Measurements from ENCODE around the gene PSMA6. TPM values are rescaled to one million over a fixed set of nuclear protein-coding genes. Genes with fewer than 3 reads are reported as not detected.
A peak's percentile ranks its signal among the peaks of the same experiment; 100 is the strongest.

PSMA6 gene
- polyA plus RNA-seq, 2 of the 4 experiments (the other 2 are of a cell fraction) = 369 to 395 TPM

DNA sequence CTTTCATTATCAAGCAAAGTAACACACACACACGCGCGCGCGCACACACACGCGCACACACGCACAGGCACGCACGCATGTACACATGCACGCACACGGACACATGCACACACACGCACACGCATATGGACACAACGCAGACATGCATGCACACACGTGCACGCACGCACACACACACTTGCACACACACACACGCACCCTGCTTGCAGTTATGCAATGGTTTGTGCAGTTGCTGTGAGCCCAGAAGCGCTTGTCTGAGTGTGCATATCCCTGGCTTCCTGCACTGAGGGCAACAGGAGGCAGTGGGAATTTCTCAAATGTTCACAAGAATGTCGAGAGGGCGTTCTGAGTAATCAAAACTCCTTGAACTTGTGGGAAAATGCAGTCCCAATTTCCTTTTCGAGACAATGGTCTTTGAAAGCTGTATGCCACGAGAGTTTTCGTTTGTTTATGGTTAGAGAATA is 70.8 kb downstream of the PSMA6 start:
- DNase-seq (ENCODE audit: low read depth in 1 of 2, low spot score in 1 of 2) (no peak), ATAC-seq (no peak), FAIRE-seq (no peak)
- Histone ChIP-seq H3K4me2 (no peak overlapping the region), H3K27ac (peak overlapping the region in 1 of 2 experiments; percentile 86; a peak in 4 of 6 replicates), H3K4me1 (peaks cover 31% of the 10 kb centered on the region), H3K9me3 (no peaks in the 10 kb centered on the region), H3K4me3 (no peak overlapping the region)
- TF ChIP-seq, protein P1, sequence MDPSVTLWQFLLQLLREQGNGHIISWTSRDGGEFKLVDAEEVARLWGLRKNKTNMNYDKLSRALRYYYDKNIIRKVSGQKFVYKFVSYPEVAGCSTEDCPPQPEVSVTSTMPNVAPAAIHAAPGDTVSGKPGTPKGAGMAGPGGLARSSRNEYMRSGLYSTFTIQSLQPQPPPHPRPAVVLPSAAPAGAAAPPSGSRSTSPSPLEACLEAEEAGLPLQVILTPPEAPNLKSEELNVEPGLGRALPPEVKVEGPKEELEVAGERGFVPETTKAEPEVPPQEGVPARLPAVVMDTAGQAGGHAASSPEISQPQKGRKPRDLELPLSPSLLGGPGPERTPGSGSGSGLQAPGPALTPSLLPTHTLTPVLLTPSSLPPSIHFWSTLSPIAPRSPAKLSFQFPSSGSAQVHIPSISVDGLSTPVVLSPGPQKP (IDR thresholded peaks at IDR 0.05; ENCODE audit: low read depth, low read length) = no peak
- TF ChIP-seq ZC3H11A (IDR thresholded peaks at IDR 0.05) (no peak), CHD2 (IDR thresholded peaks at IDR 0.05; ENCODE audit: low read length, partially characterized antibody) (no peak), ZNF302 (CRISPR knock-in tag; IDR thresholded peaks at IDR 0.05) (no peak), KDM5A (IDR thresholded peaks at IDR 0.05) (no peak), GATA3 (IDR thresholded peaks at IDR 0.05; ENCODE audit: borderline replicate concordance) (no peak), KDM1A (IDR thresholded peaks at IDR 0.05; ENCODE audit: low read depth) (no peak), MAFK (IDR thresholded peaks at IDR 0.05; ENCODE audit: partially characterized antibody) (no peak), HOXB13 (CRISPR knock-in tag; IDR thresholded peaks at IDR 0.05; ENCODE audit: low read depth) (no peak), FOSL2 (IDR thresholded peaks at IDR 0.05) (no peak), FOSL2 (CRISPR knock-in tag; IDR thresholded peaks at IDR 0.05) (no peak), SMC3 (IDR thresholded peaks at IDR 0.05) (no peak), FOSB (CRISPR knock-in tag; IDR thresholded peaks at IDR 0.05) (no peak)
- CTCF ChIA-PET = interaction anchor here (1.1 to 1.5 kb wide), 3 partner anchors 26 to 71 kb away, joined by 3 to 4 read pairs (median 3); partner anchors contain the start of genes NFKBIA and PSMA6
- POLR2A ChIA-PET = no interaction called here
- WGBS (ENCODE audit: missing lambda C conversion rate) = 82% methylated on average over 25 of the region's 25 CpGs

DNA sequence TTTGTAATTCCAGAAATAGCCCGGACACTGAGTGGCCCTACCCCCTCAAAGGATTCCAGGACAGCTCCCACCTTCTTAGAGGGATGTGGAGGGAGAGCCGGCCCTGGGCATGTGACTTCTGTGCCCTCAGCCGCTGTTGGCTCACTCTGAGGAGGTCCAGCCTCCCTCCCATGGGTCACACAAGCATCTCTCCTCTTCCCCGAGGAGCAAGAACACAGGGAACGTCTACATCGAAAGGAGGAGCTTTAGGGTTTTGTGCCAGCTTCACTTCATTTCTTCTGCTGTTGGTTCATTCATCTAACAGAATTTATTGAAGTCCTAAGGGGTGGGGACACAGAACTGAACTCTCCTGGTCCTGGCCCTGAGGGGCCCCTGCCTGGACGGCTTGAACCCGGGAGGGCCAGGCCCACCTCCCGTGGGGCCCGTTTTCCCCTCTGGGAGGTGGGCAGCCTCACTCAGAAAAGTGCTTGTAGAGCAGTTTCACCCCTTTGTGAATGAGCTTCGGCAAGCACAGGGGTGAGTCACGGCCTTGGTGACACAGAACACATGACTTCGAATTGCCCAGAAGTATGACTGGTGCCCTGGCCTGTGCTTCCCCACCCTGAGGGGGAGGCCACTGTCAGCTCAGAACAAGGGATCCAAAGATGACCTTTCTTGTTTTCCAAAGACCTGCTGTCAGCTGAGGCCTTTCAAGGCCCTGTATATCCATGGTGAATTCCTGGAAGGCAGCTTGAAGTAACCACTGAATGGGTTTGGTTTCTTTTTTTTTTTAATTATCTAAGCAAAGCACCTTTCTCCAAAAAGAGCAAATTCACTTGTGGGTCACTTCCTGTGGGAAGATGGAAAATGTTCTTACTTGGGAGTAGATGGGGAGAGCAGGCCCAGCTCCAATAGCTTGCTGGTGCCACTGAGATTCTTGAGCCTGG is 73.2 kb downstream of the PSMA6 start:
- WGBS (ENCODE audit: missing lambda C conversion rate) = 28% methylated on average over 13 of the region's 13 CpGs
- H3K4me2 ChIP-seq = peak overlapping the region; percentile 56
- ChIA-PET CTCF (interaction anchor here (0.6 to 1.4 kb wide), 5 partner anchors 9 to 136 kb away, joined by 3 to 5 read pairs (median 3); no protein-coding TSS in a partner anchor), POLR2A (interaction anchor here (1.2 to 1.5 kb wide), 4 partner anchors 9 to 73 kb away, joined by 3 to 7 read pairs (median 4); partner anchors contain the start of genes NFKBIA and PSMA6)
- FAIRE-seq = no peak
- H3K4me1 ChIP-seq = peaks cover 55% of the 10 kb centered on the region
- DNase-seq (ENCODE audit: low read depth in 1 of 2, low spot score in 1 of 2) = peak; percentile 75 to 77
- TF ChIP-seq RNF2 (IDR thresholded peaks at IDR 0.05; ENCODE audit: borderline replicate concordance, low read depth) (no peak), E2F6 (IDR thresholded peaks at IDR 0.05; ENCODE audit: borderline replicate concordance, low read depth) (peak; percentile 83), FOSL2 (IDR thresholded peaks at IDR 0.05) (0 out of 2 replicates have a peak, but pooled peaks have one; percentile 28), FOSL2 (CRISPR knock-in tag; IDR thresholded peaks at IDR 0.05) (peak; percentile 91), JUNB (IDR thresholded peaks at IDR 0.05) (peak; percentile 35; the same call in 1 of the 2 replicates), RCOR1 (IDR thresholded peaks at IDR 0.05; ENCODE audit: low read depth, low read length) (no peak), MAFK (IDR thresholded peaks at IDR 0.05; ENCODE audit: partially characterized antibody) (peak; percentile 96), MAX (IDR thresholded peaks at IDR 0.05) (peak; percentile 82)
- TF ChIP-seq, protein P2, sequence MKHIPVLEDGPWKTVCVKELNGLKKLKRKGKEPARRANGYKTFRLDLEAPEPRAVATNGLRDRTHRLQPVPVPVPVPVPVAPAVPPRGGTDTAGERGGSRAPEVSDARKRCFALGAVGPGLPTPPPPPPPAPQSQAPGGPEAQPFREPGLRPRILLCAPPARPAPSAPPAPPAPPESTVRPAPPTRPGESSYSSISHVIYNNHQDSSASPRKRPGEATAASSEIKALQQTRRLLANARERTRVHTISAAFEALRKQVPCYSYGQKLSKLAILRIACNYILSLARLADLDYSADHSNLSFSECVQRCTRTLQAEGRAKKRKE (CRISPR knock-in tag; IDR thresholded peaks at IDR 0.05; ENCODE audit: low read depth) = no peak
- H3K27ac ChIP-seq = peak overlapping the region; percentile 74 to 86
- ATAC-seq = peak; percentile 75 to 80
- no peaks in the 10 kb centered on the region for H3K9me3 ChIP-seq
- H3K4me3 ChIP-seq = no peak overlapping the region

Data from A549 (cell line).